HepG2 (cell line): ENCODE data around the gene ADPRHL1. TPM values are rescaled to one million over a fixed set of nuclear protein-coding genes. Genes with fewer than 3 reads are reported as not detected.
A peak's percentile ranks its signal among the peaks of the same experiment; 100 is the strongest.

Experiments
- ARID4A ChIP-seq: sonication (generic); formaldehyde crosslinking; IDR thresholded peaks from 2 replicates; pipeline ENCODE4 v1.5.0; 2020; ENCODE audit warnings: mild to moderate bottlenecking, missing genetic modification reagents, borderline replicate concordance
- CHD2 ChIP-seq: IDR thresholded peaks from 2 replicates; pipeline ENCODE4 v1.6.1; 2011; ENCODE audit warnings: low read depth, low read length, improper control_type of control experiment
- DRAP1 ChIP-seq: IDR thresholded peaks from 2 replicates; pipeline ENCODE4 v1.6.1; 2016; ENCODE audit warnings: missing genetic modification reagents, missing compliant biosample characterization
- FOXA1 ChIP-seq, 2 experiments: fragments of 450-650 bp in 1 of 2; sonication (generic) in 1 of 2; formaldehyde crosslinking in 1 of 2; IDR thresholded peaks; 2 replicates each; pipeline versions ENCODE4 v1.4.0 to v1.6.1; 2016 to 2020; ENCODE audit warnings: missing genetic modification reagents in 1 of 2
- MYC ChIP-seq: sonication (generic); formaldehyde crosslinking; IDR thresholded peaks from 2 replicates; pipeline ENCODE4 v1.9.0; 2021; ENCODE audit warnings: missing genetic modification reagents, borderline replicate concordance
- PRMT3 ChIP-seq: sonication (generic); formaldehyde crosslinking; IDR thresholded peaks from 2 replicates; pipeline ENCODE4 v1.8.1; 2022; ENCODE audit warnings: low read depth, mild to moderate bottlenecking, moderate library complexity, missing genetic modification reagents, borderline replicate concordance
- RARA ChIP-seq: IDR thresholded peaks from 2 replicates; pipeline ENCODE4 v1.6.1; 2016; ENCODE audit warnings: missing genetic modification reagents, missing compliant biosample characterization
- SALL1 ChIP-seq: sonication (generic); formaldehyde crosslinking; IDR thresholded peaks from 2 replicates; pipeline ENCODE4 v1.8.0; 2022; ENCODE audit warnings: mild to moderate bottlenecking, missing genetic modification reagents
- SNAPC2 ChIP-seq: sonication (generic); formaldehyde crosslinking; IDR thresholded peaks from 2 replicates; pipeline ENCODE4 v1.8.1; 2022; ENCODE audit warnings: mild to moderate bottlenecking, missing genetic modification reagents
- TEAD2 ChIP-seq: sonication (generic); formaldehyde crosslinking; IDR thresholded peaks from 2 replicates; pipeline ENCODE4 v1.9.0; 2021; ENCODE audit warnings: missing genetic modification reagents
- THAP11 ChIP-seq: IDR thresholded peaks from 2 replicates; pipeline ENCODE4 v1.6.1; 2016; ENCODE audit warnings: missing biosample characterization, missing genetic modification reagents
- UBTF ChIP-seq: sonication (generic); formaldehyde crosslinking; IDR thresholded peaks from 2 replicates; pipeline ENCODE4 v1.4.0; 2020; ENCODE audit warnings: mild to moderate bottlenecking, missing genetic modification reagents
- YEATS2 ChIP-seq: sonication (generic); formaldehyde crosslinking; IDR thresholded peaks from 2 replicates; pipeline ENCODE4 v1.4.0; 2020; ENCODE audit warnings: missing genetic modification reagents, borderline replicate concordance
- ZNF253 ChIP-seq: sonication (generic); formaldehyde crosslinking; IDR thresholded peaks from 2 replicates; pipeline ENCODE4 v1.8.0; 2022; ENCODE audit warnings: mild to moderate bottlenecking, missing genetic modification reagents, borderline replicate concordance
- ZNF34 ChIP-seq: sonication (generic); formaldehyde crosslinking; IDR thresholded peaks from 2 replicates; pipeline ENCODE4 v1.4.0; 2020; ENCODE audit warnings: mild to moderate bottlenecking, missing genetic modification reagents, borderline replicate concordance
- ZNF780A ChIP-seq: sonication (generic); formaldehyde crosslinking; IDR thresholded peaks from 2 replicates; pipeline ENCODE4 v1.8.0; 2022; ENCODE audit warnings: mild to moderate bottlenecking, missing genetic modification reagents, moderate library complexity
- ZNF83 ChIP-seq: sonication (generic); formaldehyde crosslinking; IDR thresholded peaks from 2 replicates; pipeline ENCODE4 v1.4.0; 2020; ENCODE audit warnings: missing genetic modification reagents, mild to moderate bottlenecking, borderline replicate concordance
- polyA plus RNA-seq, 8 experiments: library from polyadenylated mRNA; depleted of rRNA in 3 of 8; stranded (reverse) in 7 of 8; unstranded in 1 of 8; fragments of >200 nt; fragmentation: Illumina TruSeq in 4 of 8; extraction: Trizol in 4 of 8; gene quantifications; 2 replicates each; pipeline versions ENCODE4 v1.2.1 to v1.2.3, GENCODE V29; 2011 to 2016; ENCODE audit warnings: low read depth in 4 of 8, missing spikeins in 1 of 8, mixed read lengths in 1 of 8; ENCODE audit not compliant: insufficient read depth in 1 of 8
- total RNA-seq, 5 experiments: library from RNA; depleted of rRNA; stranded (reverse); fragments of >200 nt; fragmentation: Illumina TruSeq; extraction: Trizol; gene quantifications; 2 replicates each; pipeline ENCODE4 v1.2.3, GENCODE V29; 2016; ENCODE audit warnings: low read depth in 1 of 5
- TF ChIP-seq, protein P1 (sequence below): sonication (generic); formaldehyde crosslinking; IDR thresholded peaks from 2 replicates; pipeline ENCODE4 v1.4.0; 2020; ENCODE audit warnings: missing genetic modification reagents, mild to moderate bottlenecking, borderline replicate concordance
- TF ChIP-seq, protein P2 (sequence below): sonication (generic); formaldehyde crosslinking; IDR thresholded peaks from 2 replicates; pipeline ENCODE4 v1.4.0; 2020; ENCODE audit warnings: missing genetic modification reagents

The ADPRHL1 gene
- total and polyA plus RNA-seq, 2 of the 13 experiments (the other 11 are each of a cell fraction or from before 2014, with no cell fraction given) = 0.34 to 0.40 TPM

GRCh38 chr13:113437408-113438010 lies 15.8 kb downstream of the ADPRHL1 start (continued):
- 0 out of 2 replicates have a peak, but pooled peaks have one; percentile 21 for TF ChIP-seq UBTF (CRISPR knock-in tag)
- no peak for TF ChIP-seq RARA (CRISPR knock-in tag)
- TF ChIP-seq THAP11 (CRISPR knock-in tag) = 0 out of 2 replicates have a peak, but pooled peaks have one; percentile 34
- TF ChIP-seq PRMT3 (CRISPR knock-in tag) = no peak
- TF ChIP-seq ZNF780A (CRISPR knock-in tag) = no peak
- TF ChIP-seq DRAP1 = peak; percentile 57; the same call in 1 of the 2 replicates
- no peak for TF ChIP-seq ZNF34 (CRISPR knock-in tag)
- 0 out of 2 replicates have a peak, but pooled peaks have one; percentile 56 for TF ChIP-seq SNAPC2
- TF ChIP-seq ARID4A (CRISPR knock-in tag) = peak; percentile 65; the same call in 1 of the 2 replicates
- TF ChIP-seq, protein P1, sequence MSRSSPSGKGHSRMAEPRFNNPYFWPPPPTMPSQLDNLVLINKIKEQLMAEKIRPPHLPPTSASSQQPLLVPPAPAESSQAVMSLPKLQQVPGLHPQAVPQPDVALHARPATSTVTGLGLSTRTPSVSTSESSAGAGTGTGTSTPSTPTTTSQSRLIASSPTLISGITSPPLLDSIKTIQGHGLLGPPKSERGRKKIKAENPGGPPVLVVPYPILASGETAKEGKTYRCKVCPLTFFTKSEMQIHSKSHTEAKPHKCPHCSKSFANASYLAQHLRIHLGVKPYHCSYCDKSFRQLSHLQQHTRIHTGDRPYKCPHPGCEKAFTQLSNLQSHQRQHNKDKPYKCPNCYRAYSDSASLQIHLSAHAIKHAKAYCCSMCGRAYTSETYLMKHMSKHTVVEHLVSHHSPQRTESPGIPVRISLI (CRISPR knock-in tag) = 0 out of 2 replicates have a peak, but pooled peaks have one; percentile 23
- TF ChIP-seq, protein P2, sequence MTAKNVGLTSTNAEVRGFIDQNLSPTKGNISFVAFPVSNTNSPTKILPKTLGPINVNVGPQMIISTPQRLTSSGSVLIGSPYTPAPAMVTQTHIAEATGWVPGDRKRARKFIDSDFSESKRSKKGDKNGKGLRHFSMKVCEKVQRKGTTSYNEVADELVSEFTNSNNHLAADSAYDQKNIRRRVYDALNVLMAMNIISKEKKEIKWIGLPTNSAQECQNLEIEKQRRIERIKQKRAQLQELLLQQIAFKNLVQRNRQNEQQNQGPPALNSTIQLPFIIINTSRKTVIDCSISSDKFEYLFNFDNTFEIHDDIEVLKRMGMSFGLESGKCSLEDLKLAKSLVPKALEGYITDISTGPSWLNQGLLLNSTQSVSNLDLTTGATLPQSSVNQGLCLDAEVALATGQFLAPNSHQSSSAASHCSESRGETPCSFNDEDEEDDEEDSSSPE (CRISPR knock-in tag) = peak; percentile 38; the same call in 1 of the 2 replicates
- TF ChIP-seq SALL1 = peak; percentile 75
- peak; percentile 31; the same call in 1 of the 2 replicates for TF ChIP-seq YEATS2 (CRISPR knock-in tag)
- TF ChIP-seq FOXA1 (IDR thresholded peaks at IDR 0.05) = no peak
- peak; percentile 50; the same call in 1 of the 2 replicates for TF ChIP-seq FOXA1 (CRISPR knock-in tag; IDR thresholded peaks at IDR 0.05)
- TF ChIP-seq ZNF253 (CRISPR knock-in tag) = no peak
- peak; percentile 75; the same call in 1 of the 2 replicates for TF ChIP-seq MYC (CRISPR knock-in tag)
- TF ChIP-seq TEAD2 (CRISPR knock-in tag) = no peak
- no peak for TF ChIP-seq ZNF83 (CRISPR knock-in tag)
- TF ChIP-seq CHD2 = no peak
